GM18861 (cell line): ENCODE data around the gene CTNNBIP1.

Experiments used
- ATAC-seq: cut with Tn5 transposase; IDR thresholded peaks from one replicate; pipeline ENCODE4 v1.9.1; 2021; ENCODE audit not compliant: unreplicated experiment

CTNNBIP1 gene

DNA sequence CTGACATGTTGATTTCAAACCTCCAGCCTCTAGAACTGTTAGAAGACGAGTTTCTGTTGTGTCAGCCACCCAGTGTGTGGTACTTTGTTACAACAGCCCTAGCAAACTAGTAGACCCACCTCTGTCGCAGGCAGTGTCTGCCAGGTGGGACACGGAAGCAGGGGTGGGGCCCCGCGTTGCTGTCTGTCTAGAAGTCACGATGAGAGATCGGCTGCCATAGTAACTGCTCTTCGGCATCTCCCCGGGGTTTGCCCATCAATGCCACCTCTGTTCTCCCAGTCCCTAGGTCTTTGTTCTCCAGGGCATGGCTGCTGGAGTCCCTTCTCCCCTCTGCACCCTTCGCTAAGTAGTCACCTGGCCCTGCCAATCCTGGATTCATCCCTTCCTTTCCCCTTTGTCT, 71.1 kb downstream of the CTNNBIP1 start:
- ATAC-seq = no peak

DNA sequence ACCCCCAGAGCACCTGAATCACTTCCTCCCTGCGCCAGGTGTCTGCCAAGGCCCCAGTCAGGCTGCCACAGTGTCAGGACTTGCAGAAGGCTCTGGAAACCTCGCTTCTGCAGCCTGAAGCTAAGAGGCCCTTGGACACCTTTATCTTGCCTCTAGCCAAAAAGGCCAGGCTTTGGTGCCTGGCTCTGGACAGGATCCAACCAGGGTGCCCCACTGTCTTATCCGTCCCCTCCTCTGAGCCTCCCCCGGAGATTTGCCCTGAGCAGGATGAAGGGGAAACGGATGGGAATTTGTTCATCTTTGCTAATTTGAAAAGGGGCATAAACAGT, 73.5 kb downstream of the CTNNBIP1 start:
- no peak for ATAC-seq

DNA sequence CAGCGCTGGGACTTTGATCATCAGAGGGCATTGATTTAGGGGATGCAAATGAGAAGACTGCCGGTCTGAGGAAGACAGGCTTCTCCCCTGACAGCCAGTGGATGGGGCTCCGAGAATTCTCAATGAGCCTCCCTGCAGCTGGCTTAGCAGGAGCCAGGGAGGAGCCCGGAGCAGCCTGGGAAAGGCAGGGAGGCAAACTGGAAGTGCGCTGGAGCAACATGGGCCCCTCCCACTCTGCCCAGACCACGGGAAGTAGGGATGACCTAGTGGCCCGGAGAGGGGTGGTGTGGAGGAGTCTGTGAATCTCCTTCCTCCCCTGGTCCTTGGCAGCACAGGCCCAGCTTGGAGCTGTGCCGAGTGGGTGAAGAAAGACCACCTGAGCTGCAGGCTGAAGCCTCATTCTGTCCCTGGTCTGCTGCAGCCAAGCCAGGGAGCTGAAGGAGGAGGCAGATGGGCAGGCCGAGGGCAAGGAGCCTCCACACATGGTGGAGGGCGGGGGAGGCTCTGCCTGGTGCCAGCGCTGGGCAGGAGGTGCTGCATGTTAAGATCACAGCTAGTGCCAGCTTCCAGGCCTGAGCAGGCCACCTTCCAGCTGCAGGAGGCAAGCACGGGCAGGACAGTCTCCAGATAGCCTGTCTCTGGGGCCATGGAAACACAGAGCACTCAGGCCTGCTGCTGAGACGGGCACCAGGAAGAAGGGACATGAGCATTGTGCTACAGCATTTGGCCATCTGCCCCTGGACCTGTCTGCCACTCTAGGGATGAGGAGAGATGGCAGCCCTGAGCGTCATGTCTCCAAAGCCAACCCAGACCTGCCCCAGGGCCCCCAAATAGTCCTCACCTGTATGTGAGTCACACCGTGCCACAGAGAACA, 74.1 kb downstream of the CTNNBIP1 start:
- ATAC-seq = no peak

DNA sequence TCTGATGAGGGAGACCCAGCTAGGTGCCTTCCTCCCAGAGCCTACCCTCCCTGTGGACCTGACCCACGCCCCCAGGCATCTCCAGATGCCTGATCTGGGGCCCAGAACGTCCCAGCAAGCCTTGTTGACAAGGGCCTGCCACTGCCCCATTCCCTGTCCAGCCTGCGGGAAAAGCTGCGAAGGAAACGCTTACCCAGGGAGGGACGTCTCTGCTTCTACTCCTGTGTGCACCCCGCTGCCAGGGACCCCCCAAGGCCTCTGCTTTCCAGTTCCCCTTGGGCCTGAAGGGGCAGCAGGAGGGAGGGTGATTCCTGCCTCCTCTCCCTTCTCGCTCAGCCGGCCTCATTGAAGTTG, 74.7 kb downstream of the CTNNBIP1 start:
- no peak for ATAC-seq

DNA sequence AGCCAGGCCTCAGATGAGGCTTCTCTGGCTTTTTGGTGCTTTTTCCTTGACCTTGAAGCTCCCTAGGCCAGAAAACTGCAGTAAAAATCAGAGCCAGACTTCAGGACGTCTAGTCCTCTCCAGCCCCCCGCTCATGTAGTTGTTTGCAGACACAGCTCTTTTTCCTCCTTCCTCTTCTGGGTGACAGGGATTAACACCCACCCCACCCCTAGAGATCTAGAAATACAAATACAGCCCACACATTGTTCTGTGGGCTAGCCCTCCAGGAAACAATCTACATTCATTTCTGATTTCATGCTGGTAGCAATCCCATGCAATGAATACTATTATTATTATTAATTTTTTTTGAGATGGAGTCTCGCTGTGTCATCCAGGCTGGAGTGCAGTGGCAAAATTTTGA, 76.4 kb downstream of the CTNNBIP1 start:
- ATAC-seq = no peak

DNA sequence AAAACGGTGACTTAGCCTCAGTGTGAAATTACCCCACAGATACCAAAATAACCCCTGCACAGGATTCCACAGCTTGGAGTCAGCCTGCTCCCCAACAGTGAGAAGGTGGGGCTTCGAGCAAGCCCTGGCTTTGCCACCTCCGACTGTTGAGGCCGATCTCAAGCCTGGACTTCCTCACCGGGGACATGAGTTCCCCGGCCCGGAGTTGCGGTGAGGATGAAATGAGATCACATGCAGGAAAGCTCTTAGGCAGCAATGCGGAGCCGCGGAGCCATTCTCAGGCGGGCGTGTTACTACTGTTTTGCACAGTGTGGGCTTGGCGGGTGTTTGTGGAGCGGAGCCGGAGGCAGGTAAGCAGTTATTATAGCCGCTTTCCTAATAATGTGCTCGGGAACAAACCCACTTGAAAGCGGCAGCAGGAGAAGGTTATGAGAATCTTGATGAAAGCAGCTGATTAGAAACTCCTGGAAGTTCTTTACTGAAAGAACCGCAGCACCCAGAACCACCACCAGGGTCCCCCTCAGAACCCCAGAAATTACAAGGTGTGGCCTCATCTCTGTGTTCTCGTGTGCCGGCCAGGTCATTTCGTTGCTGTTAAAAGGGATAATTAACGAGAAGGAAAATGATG, 82.4 kb downstream of the CTNNBIP1 start:
- no peak for ATAC-seq

DNA sequence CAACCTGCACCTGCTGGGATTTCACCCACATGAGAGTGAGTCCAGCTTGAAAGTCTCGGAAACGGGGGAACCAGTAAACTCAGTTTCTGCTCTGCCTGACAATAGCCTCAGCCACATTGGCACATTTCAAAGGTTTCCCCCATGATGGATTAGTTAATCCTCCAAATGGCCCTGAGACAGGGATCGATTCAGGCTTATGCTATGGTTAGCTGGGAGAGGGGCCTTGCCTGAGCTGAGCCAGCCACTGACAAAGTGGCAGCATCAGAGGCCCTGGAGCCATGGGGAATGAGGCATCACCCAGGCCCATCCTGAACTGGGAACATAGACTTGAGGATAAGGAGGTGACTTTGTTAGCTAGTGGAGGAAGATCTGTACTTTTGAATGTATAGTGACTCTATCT, 83.5 kb downstream of the CTNNBIP1 start:
- ATAC-seq = no peak

DNA sequence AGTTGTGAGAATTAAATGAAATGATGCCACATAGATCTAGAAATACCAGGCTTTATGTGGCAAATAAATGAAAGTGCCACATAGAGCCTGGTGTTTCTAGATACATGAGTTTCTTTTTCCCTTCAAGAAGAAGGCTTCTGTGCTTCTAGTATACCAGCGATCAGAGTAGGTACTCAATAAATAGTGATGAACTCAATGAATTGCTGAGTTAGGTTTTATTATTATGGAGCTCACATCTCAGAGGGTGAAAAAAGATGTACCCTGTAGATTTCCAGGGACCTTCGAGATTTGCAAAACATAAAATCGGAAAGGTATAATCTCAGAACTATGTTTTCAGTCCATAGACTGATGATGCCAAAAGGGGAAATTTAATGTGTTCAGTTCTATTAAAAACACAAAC, 84.0 kb downstream of the CTNNBIP1 start:
- ATAC-seq = no peak

DNA sequence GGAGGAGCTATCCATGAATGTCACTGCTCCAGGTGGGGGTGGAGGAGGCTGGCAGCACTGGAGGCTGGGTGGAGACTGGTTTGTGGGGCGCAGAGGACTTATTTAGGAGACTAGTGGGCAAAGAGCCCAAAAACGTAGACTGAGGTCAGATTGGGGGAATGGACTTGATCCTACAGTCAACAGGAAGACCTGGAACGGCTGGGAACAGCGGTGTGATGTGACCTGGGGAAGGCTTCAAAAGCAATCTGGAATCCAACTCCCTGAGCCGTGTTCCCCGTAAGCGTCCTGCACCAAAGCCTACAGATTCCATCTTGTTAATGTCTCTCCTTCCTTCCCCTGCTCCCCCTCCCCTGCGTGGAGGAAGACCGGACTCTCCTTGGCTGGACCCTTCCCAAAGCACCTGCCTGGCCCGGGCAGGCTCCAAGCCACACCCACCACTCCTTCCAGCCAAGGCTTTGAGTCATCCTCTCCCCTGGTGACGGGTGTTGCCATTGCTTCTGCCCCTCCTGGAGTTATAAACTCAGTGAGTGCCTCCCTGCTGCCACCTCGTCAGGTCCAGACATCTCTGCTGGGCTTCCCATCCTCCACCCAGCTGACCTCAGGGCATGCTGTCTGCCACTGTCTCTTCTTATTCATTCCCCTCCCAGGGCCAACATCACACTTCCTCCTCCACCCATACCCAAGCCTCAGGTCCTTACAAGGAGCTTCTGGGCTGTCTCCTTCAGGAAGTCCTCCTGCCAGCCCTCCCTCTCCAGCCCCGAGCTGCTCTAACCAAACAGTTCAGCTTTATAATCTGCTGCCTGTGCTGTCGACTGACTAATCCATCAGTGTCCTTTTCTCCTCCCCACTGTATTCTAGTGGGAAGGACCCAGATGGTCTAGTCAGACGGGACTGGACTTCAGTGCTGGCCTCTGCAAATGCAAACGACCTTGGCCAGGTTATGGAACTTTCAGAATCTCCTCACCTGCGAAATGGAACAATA, 84.7 kb downstream of the CTNNBIP1 start:
- ATAC-seq = no peak

DNA sequence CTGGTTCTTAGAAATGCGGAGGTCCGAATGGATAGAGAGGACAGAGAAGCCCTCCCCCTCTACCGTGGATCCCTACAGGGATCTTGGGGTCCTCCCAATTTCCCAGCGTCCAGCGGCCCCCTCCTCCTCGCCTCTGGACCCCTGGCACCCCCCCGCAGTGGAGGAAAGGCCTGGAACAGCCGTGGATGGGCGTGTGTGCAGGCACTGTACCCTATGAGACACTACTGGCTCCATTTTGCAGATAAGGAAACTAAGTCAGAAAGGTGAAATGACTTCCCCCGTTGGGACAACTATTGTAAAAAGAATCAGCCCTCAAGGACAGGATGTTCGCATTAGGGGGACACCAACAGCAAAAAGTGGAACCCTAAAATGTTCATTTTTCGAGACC, 85.4 kb downstream of the CTNNBIP1 start:
- ATAC-seq = no peak

DNA sequence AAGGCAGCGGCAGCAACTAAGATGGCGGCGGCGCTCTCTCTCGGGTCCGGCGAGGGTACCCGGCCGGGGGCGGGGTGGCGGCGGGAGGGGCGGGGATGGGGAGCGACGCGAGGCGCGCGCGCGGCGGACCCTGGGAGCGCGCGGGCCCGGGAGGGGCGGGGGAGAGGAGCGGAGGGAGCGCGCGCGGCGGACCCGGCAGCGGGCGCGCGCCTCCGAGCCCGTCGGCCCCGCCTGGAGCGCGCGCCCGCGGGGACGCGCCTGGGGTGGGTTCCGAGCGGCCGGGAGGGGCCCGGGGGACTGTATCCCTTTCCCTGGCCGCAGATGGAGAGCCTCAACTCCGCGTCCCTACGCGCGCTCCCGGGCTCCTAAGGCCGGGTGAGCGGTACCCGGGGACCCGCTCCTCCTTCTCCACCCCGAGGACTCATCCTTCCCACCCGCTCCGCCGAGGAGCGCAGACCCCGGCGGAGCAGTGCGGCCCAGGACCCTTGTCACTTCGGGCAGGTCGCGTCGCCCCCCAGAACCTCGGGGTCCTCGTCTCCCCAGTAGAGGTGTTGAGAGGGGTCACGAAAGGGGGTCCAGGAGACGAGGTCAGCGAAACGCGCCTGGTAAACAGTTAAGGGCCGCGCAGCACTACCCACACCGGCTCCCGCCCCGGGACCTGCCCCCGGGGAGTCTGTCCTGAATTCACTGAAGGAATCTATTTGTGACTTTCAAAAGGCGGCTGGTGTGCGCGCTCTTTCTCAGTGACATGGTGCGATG, 85.9 kb downstream of the CTNNBIP1 start, which contains the start of gene CLSTN1:
TSS of gene CLSTN1 (minus strand) at position 23 of the 759 bp plus-strand sequence. CDS start 232 bp downstream, outside the sequence.
- no peak for ATAC-seq

DNA sequence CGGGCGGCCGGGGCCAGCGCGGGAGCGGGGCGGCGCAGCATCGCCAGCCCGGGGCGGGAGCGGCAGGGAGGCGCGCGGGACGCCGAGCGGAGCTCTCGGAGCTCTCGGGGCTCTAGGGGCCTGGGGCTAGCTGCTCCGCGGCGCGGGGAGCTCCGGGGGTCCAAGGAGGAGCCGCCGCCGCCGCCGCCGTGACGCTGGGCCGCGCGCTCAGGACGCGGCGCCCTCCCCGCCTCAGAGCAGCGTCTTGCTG, 86.5 kb downstream of the CTNNBIP1 start:
- no peak for ATAC-seq

DNA sequence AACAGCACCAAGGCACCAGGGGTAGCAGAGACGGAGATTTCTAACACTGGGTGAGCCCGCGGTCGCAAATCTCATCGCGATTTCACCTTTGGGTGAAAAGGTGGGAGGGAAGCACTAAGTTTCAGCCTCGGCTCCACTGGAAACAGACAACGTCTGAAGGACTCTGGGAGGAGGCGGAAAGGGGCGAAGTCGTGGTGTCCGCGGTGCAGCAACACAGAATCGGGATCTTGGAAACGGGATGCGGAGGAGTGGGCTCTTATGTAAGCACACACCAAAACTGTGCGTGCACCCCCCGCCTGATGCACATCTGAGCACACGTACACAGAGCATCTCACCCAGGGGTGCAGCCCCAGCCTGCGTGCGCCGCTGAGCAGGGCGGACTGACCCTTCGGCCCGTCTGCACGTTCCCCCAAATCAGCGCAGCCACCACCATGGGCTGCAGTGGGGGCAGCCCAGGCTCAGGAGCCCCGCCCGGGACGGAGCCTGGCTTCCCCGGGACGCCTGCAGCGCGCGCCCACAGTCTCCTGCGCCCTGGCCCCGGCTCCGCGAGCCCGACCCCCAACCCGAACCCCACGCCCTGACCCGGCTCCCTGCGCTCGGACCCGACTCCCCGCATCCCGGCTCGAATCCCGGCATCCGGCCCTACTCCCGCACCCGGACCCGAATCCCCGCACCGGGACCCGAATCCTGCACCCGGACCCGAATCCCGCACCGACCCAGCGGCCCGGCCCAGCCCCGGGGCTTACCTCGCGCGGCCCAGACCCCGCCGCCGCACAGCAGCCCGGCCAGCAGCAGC, 87.0 kb downstream of the CTNNBIP1 start:
- no peak for ATAC-seq

DNA sequence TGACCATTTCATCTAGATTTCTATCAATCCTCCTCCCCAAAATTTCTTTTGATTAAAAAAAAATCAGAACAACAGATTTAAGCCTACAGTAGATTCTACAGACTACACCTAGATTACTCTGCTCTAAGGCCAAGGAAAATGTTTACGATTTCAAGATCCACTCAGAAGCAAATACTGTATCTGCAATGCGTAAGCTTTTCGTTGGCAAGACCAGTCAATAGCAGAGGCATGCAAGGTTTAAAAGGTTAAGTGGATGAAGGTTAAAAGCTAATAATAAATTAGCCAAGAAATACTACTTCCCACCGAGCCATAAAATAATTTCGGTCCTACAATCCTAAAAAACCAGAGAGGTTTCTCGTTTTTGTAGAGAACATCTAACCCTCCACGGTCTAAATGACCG, 87.6 kb downstream of the CTNNBIP1 start:
- no peak for ATAC-seq

DNA sequence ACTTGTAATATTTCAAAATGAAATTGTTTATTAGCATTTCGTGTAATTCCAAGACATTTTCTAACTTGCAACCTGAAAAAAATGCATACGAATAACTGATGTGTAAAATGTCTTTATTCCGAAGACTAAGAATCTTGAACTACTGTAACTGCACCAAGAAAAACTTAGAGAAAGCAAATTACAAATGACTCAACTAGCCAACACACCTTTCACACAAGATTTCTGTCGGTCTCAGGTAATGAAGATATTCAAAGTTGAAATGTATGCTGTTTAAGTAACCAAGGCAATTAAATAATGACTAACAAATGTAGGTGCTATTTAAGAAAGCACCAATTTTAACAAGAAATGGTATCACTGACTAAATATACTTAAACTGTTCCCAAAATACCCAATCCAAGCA, 88.4 kb downstream of the CTNNBIP1 start:
- no peak for ATAC-seq

DNA sequence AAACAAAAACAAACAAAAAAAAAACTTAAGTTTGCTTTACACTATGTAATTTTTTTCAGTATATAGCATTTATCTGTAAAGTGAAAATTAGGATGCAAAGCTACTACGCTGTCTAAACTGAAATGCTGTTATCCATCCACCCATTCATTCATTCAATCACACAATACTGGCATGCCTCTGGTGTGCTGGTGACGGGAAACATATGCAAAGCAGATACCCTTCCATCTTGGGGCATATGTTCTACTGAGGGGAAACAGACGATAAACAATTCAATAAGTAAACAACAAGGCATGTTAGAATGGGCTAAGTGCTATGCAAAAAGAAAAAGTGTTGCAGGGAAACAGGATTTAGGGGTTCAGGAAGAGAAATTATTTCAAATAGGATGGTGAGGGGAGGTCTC, 89.5 kb downstream of the CTNNBIP1 start:
- ATAC-seq = no peak

DNA sequence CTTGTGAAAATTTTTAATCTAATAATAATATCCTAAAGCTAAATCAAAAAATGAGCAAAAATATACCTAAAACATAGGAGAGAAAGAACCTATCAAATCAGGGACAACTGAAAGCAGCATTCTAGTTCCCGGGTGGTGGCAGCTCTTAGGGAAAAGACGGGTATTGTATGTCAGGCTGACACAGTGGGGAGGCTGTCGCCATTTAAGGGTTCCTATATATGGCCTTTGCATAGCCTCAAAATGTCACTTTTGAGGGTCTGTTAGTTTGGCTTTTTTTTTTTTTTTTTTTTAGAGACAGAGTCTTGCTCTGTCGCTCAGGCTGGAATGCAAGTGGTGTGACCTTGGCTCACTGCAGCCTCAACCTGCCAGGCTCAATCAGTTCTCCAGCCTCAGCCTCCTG, 92.3 kb downstream of the CTNNBIP1 start:
- ATAC-seq = no peak

DNA sequence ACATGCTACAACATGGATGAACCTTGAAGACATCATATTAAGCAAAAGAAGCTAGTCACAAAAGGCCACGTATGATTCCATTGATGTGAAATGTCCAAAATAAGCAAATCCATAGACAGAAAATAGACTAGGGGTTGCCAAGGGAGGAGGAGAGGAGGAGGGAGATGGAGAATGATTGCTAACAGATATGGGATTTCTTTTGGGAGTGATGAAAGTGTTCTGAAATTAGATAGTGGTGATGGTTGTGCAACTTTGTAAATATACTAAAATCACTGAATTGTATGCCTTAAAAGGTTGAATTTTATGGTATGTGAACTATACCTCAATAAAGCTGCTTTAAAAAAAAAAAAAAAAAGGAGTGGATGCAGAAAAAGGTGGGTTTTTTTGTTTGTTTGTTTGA, 93.9 kb downstream of the CTNNBIP1 start:
- no peak for ATAC-seq

DNA sequence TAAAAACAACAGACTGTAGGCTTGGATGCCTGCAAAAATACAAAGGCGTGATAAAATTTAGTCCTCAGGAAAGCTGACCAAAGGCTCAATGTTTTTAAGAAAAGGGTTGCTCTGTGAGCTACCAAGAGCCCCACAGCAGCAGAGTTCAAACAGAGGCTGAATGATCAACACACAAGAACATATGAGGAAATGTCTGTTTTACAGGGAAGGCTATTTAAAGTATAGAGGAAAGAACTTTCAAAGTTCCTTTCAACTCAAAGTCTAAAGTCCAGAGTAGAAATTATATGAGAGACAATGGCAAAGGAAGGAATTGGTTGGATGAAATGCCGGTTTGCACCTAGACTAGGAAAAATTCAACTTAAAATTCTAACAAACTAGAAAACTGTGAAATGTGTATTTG, 94.9 kb downstream of the CTNNBIP1 start:
- no peak for ATAC-seq

DNA sequence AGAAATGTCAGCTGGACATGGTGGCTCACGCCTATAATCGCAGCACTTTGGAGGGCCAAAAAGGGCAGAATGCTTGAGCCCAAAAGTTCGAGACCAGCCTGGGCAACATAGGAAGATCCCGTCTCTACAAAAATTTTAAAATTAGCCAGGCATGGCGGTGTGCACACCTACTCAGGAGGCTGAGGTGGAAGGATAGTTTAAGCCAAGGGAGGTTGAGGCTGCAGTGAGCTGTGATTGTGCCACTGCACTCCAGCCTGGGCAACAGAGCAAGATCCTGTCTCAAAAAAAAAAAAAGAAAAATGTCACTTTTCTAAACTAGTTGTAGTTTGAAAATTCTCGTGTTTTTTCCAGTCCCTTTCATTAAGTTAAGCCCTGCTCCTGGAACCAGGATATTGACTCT, 95.5 kb downstream of the CTNNBIP1 start:
- ATAC-seq = no peak
